NCI-H1436 (cell line): ENCODE results near the gene TSPOAP1.

Experiments used
- DNase-seq: peaks from one replicate; lab custom pipeline; 2025; lab: John Stamatoyannopoulos, UW

The TSPOAP1 gene

GRCh38 chr17:58338841-58339754 is 10.5 kb upstream of the TSPOAP1 start:
- DNase-seq, result no peak

DNA sequence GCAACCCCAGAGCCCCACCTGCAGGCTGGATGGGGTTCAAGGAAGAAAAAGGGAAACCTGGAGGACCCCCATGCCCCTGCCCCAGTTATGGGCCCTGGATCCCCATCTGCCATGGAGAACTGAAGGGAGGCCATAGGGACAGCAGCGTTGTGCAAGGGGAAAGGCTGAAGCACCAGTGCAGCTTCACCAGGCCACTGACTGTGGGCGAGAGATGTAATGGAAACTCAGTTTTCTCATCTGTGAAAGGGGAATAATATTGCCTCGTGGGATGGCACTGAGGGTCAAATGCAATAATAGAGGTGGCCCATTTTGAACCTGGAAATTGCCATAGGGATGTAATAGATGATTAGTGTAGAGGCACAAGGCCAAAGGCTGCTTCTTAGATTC is 9.9 kb upstream of the TSPOAP1 start:
- DNase-seq, result no peak

DNA sequence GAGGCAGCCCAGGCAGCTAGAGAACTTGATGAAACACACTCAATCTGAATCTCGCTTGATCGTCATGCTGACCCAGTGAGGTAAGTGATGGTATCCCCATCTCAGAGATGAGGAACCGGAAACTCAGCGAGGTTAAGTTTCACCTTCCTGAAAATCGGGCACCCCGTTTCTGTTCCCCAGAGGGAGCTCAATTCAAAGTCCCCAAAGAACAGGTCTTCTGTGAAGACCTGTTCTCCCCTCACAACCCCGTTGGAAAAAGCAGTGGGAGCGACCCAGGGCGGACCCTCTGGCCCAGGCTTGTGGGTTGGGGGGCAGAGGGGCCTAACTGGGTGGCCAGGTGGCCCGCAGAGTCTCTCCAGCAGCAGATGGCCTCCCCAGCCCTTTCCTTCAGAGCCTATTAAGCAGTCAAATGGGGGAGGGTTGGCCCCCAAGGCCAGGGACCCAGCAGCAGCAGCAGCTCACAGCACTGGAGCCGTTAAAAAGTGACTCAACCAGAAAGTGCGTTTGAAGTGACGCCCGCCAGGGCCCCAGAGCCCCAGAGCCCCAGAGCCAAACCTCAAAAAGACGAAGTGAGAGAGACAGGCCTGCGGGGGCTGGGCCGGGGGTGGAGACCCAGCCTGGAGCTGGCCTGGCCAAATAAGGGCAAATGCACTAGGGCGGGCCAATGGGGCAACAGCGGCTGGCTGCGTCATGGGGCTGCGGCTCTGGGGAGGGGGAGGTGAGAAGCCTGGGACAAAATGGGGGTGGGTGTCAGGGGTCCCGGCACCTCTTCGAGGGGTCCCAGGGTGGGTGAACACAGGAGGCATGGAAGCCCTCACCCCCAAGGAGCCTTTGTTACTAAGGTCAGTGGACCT is 9.2 kb upstream of the TSPOAP1 start:
- no peak for DNase-seq

GRCh38 chr17:58337210-58337599 is 8.6 kb upstream of the TSPOAP1 start:
- DNase-seq, result no peak

- no peak for DNase-seq
These were observed 8.0 kb upstream of the TSPOAP1 start for GRCh38 chr17:58336456-58337209.

DNA sequence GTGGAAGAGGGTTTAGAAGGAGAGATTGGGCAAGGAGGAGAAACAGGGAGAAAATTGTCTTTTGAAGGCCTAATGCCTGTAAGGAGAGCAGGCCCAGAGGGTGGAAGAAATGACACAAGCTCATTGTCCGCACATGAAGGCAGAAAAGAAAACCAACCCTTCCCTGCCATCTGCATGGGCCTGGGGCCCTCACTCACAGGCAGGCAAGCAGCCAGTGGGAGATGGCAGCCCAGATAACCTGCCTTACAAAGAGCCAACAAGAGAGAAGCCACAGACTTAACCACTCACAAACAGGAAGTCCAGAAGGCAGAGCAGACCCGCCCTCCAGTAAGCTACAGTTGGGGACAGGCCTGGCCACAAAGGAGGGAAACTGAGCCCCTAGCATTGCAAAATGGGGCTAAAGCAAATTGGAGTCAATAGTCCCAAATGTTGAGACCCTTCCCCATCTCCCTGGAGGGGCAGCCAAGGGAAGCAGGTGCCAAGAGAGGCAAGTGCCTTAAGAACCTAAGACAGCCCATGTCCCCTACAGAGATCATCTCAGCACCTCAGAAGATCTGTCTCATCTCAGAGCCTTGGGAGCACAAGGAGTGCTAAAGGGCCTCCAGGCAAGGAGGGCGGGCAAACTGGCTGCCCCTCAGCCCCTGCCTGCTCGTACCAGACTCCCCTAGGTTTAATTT is 7.3 kb upstream of the TSPOAP1 start:
- no peak for DNase-seq

DNA sequence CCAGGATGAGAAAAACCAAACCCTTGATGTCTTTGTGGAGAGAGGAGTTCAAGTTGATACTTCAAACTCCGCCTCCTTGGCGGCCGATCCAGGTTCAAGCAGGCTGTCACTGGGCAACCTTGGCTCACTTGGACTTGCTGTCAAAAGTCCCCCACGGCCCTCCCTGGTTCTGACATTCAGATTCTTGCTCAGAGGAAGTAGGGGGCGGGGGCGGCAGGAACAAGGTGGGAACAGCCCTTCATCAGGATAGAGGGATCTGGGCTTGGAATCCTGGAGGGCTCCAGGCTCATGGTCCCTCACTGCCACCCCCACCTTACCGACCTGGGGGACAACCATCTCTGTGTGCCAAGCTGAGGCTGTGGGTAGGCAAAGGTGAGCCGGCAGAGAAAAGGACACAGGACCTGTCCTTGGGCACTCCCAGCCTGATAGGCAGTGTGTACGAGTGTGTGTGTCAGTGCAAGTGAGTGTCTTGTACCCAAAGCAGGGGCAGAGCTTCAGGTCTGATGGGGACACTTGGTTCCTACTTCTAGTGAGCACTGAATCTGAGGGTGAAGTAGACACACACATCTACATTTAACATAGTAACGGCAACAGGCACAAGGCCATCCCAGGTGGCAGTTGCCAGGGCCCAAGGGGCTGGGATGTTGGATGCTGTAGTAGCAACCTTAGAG is 6.6 kb upstream of the TSPOAP1 start:
- DNase-seq, result no peak

GRCh38 chr17:58334661-58335060 is 6.1 kb upstream of the TSPOAP1 start:
- no peak for DNase-seq

DNA sequence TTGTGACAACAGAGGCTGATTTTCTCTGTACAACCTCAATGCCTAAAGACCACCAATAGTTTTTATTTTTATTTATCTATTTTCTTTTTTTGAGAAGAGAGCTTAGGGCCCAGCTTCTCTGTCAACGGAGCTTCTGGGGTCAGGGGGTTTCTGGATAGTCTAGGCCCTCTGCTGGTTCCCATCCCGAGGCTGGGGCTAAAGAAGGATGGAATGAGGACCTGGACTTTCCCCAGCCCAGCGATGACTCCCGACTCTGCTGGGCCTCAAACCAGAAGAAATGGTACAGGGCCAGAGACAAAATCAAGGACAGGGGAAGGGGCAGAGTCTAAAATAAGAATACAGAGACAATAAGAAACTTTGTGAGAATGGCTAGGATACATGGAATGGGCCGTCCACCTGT is 5.7 kb upstream of the TSPOAP1 start:
- no peak for DNase-seq

GRCh38 chr17:58333736-58334207 is 5.2 kb upstream of the TSPOAP1 start:
- DNase-seq, result no peak

- DNase-seq, result no peak
These were observed 4.5 kb upstream of the TSPOAP1 start for GRCh38 chr17:58332778-58333735.

GRCh38 chr17:58331815-58332777 is 3.5 kb upstream of the TSPOAP1 start:
- no peak for DNase-seq

GRCh38 chr17:58330997-58331814 is 2.6 kb upstream of the TSPOAP1 start:
- no peak for DNase-seq

DNA sequence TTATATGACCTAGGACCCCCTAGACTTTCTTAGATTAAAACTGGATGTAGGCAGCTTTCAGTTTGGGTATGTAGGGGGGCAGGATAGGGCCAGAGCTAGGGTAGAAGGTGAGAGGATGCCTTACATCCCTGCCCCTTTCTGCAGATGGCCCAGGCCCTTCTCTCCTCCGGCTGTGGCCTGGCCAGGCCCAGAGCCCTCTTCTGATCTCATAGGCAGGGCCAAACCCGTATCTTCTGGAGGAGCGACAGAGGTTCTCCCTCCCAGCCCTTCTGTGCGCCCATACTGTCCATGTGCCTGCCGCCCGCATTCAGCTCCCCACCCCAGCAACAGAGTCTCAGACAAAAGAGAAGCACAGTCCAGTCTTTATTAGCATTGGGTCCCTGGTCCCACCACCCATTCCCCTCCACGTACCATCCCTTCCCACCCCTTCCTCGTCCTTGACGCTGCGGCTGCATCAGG is 2.0 kb upstream of the TSPOAP1 start:
- no peak for DNase-seq

DNA sequence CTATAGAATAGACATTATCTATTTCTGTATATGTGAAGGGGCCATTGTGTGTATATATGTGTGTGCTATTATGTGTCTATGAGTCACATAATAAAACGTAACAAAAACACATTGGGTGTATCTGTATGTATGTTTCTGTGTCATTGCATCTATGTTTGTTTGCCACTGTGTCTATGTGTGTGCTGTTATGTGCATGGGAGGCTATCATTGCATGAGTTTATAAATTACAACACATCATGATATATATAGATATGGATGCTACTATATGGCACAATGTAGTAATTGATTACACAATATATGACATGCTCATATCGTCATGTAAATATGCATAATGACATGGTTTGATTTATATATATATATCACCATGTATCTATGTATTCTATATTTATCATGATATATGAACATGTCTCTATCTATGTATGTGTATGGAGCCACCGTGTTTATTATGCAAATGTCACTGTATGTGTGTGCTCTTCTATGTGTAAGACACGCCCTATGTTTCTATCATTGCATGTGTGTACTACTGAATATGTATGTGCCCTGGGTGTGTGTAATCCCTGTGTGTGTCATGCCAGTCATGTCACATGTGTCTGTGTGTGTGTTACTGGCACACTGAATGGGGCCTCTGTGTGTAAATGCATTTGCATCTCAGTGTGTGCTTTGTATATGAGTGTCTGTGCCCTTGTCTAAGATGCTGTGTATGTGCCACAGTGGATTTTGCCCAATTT is 1.4 kb upstream of the TSPOAP1 start:
- DNase-seq, result no peak

DNA sequence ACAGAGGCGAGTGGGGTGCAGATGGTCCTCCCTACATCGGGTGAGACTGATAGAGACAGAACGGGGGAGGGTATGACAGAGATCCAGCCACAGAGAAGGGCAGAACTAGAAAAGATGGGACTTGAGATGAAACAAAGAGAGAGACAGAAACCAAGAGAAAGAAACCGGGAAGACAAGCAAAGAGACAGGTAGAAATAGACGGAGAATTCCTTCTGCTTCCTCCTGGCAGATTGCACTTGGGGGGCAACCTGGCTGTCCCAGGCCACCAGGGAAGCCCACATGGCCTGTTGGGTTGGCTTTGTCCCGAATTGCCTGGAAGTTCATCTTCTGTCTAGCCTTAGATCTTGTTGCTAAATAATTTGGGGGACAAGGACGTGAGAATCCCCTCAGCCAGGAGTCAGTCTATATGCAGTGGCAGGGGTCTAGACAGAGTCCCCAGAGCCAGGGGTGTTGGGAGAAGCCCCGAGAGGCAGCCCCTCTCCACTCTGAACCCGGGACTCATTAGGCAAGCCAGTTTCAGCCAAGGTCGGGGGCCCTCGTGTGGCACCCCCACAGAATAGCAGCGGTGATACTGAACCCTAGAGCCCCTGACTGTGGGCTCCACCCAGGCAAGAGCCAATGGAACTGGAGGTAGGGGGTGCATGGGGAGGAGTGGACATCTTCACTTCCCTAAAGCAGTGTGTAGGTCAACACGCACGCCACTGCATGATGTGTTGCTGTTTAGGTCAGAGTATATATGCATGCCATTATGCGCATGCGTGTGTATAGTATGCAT is 627 bp upstream of the TSPOAP1 start:
- no peak for DNase-seq
